ENCODE data around the gene ZNF177.

The ZNF177 gene

DNA sequence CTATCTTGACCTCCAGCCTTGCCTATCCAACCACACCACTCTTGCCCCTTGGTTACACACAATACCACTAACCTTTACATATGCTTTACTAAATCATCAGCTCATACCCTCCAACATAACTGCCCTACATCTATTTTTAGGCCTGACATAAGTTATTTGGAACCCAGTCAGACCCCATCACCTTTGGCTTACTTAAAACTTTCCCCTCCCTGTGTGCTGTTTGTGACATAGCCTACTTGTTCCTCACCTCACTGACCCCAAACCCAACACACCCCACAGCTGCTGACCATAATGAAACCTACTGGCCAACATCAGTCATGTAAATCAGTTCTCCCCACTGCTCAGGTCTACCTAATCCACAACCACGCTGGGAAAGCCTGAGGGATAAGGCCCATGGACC is 67.6 kb downstream of the ZNF177 start:
- no peak for DNase-seq (ENCODE audit: low read depth)

DNA sequence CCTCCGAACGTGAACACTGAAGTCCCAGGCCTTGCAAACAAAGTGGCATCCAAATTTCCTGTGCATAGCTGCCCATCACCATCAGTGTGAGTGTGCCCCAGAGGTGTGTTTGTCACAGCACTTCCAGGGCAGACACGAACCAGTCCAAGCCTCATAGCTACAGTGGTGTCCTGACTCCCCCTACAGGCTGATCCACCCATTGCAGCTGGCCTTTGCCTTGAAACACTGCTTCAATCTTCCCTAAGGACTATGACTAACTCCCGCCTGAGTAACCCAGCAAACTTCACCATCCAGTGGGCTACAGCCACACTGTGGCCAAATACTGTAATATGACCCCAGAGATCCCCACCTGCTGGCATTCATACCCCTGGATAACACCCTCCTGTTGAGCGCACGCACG is 68.7 kb downstream of the ZNF177 start:
- DNase-seq (ENCODE audit: low read depth) = peak; percentile 41
